HG03432 (cell line): Measurements from ENCODE around the gene TAB3.

Source experiments
- ATAC-seq: cut with Tn5 transposase; IDR thresholded peaks from one replicate; pipeline ENCODE4 v1.9.1; 2021; ENCODE audit warnings: mild to moderate bottlenecking, moderate library complexity; ENCODE audit not compliant: unreplicated experiment

Gene TAB3

GRCh38 chrX:30889147-30890140 is at the start of gene TAB3:
Gene TAB3 (minus strand): TSS chrX:30889254. CDS start chrX:30859588, 29,666 bp downstream.
- peak; percentile 94 for ATAC-seq

GRCh38 chrX:30938295-30938694 is 49.2 kb upstream of the TAB3 start:
- ATAC-seq: no peak

GRCh38 chrX:30935985-30936384 is 46.9 kb upstream of the TAB3 start:
- ATAC-seq: no peak

- no peak for ATAC-seq
Measured at GRCh38 chrX:30931920-30932319, 42.9 kb upstream of the TAB3 start.

GRCh38 chrX:30930679-30931078 is 41.6 kb upstream of the TAB3 start:
- ATAC-seq: no peak

- no peak for ATAC-seq
Measured at GRCh38 chrX:30930143-30930542, 41.1 kb upstream of the TAB3 start.

GRCh38 chrX:30920271-30920670 is 31.2 kb upstream of the TAB3 start:
- no peak for ATAC-seq

GRCh38 chrX:30918480-30918879 is 29.4 kb upstream of the TAB3 start:
- no peak for ATAC-seq

GRCh38 chrX:30913492-30913891 is 24.4 kb upstream of the TAB3 start:
- ATAC-seq: no peak

GRCh38 chrX:30910124-30910860 is 21.2 kb upstream of the TAB3 start:
- ATAC-seq: no peak

- ATAC-seq: no peak
Measured at GRCh38 chrX:30906726-30907125, 17.7 kb upstream of the TAB3 start.

- no peak for ATAC-seq
Measured at GRCh38 chrX:30905321-30905720, 16.3 kb upstream of the TAB3 start.

- no peak for ATAC-seq
Measured at GRCh38 chrX:30904632-30905031, 15.6 kb upstream of the TAB3 start.

- no peak for ATAC-seq
Measured at GRCh38 chrX:30904186-30904585, 15.1 kb upstream of the TAB3 start.

GRCh38 chrX:30900227-30900626 is 11.2 kb upstream of the TAB3 start:
- no peak for ATAC-seq

GRCh38 chrX:30898886-30899285 is 9.8 kb upstream of the TAB3 start:
- no peak for ATAC-seq

GRCh38 chrX:30895370-30895769 is 6.3 kb upstream of the TAB3 start:
- ATAC-seq: no peak

GRCh38 chrX:30893206-30893605 is 4.2 kb upstream of the TAB3 start:
- no peak for ATAC-seq

GRCh38 chrX:30892591-30892990 is 3.5 kb upstream of the TAB3 start:
- ATAC-seq: no peak

- peak; percentile 33 for ATAC-seq
Measured at GRCh38 chrX:30888526-30889146, 418 bp downstream of the TAB3 start.

- no peak for ATAC-seq
Measured at GRCh38 chrX:30887721-30888120, 1.3 kb downstream of the TAB3 start.
